HepG2 (cell line): ENCODE measurements around the gene SSBP2. TPM values are rescaled to one million over a fixed set of nuclear protein-coding genes. Genes with fewer than 3 reads are reported as not detected.

ENCODE experiments used
- ATAC-seq: fragments of 200-7000 bp; cut with Tn5 transposase; 3 replicates; pipeline ENCODE4 v1.9.1; 2020; ENCODE audit warnings: mild to moderate bottlenecking, moderate library complexity
- BruUV-seq: library from RNA; stranded (reverse); fragments of 400-500 nt; replicated peaks from 2 replicates; lab custom pipeline; 2021; lab: Mats Ljungman, UMichigan
- CTCF ChIA-PET: fragments of 300-600 bp; formaldehyde crosslinking; extraction: SDS; loops from one replicate; lab custom pipeline; 2021; ENCODE audit warnings: low total read pairs, inconsistent platforms, low intra/inter-chr PET ratio; lab: Yijun Ruan, JAX
- POLR2A ChIA-PET: fragments of 350-600 bp; sonication (Branson Sonifier 250); formaldehyde crosslinking; loops from one replicate; lab custom pipeline; 2020; ENCODE audit warnings: antibody characterized with exemption, inconsistent platforms; lab: Yijun Ruan, JAX
- DNase-seq: peaks from one replicate; pipeline ENCODE4 v3.0.0-alpha.2; 2015; ENCODE audit warnings: low spot score
- FAIRE-seq: peaks from 3 replicates; lab custom pipeline; 2011; peaks lifted over from hg19 to GRCh38; lab: Jason Lieb, UNC
- H2AFZ ChIP-seq: one replicate; pipeline ENCODE4 v1.6.1; 2011; ENCODE audit warnings: low read length, inconsistent platforms
- H3K27ac ChIP-seq: fragments of 300-600 bp; 3 replicates; pipeline ENCODE4 v1.8.0; 2011; ENCODE audit warnings: mixed run types, mild to moderate bottlenecking, mixed read lengths, low read length, inconsistent platforms; ENCODE audit not compliant: insufficient read depth; ENCODE audit errors: extremely low read length
- H3K27me3 ChIP-seq, 2 experiments: fragments of 200-600 bp in 1 of 2; 2 replicates in 1 of 2; 3 replicates in 1 of 2; pipeline versions ENCODE4 v1.6.0 to v1.8.0; 2011; ENCODE audit warnings: low read length in 2 of 2, mild to moderate bottlenecking in 2 of 2, moderate library complexity in 2 of 2, inconsistent platforms in 1 of 2; ENCODE audit not compliant: insufficient read depth in 2 of 2, control insufficient read depth in 1 of 2
- H3K36me3 ChIP-seq, 2 experiments: fragments of 200-600 bp in 1 of 2; replicated peaks in 1 of 2; 2 replicates in 1 of 2; 3 replicates in 1 of 2; pipeline versions ENCODE4 v1.5.1 to v1.8.0; 2011; ENCODE audit warnings: low read length in 2 of 2, inconsistent platforms in 1 of 2; ENCODE audit not compliant: insufficient read depth in 2 of 2, control insufficient read depth in 1 of 2
- H3K4me1 ChIP-seq: 2 replicates; pipeline ENCODE4 v1.5.1; 2012; ENCODE audit warnings: low read length, inconsistent platforms; ENCODE audit not compliant: insufficient read depth
- H3K4me2 ChIP-seq: 2 replicates; pipeline ENCODE4 v1.6.0; 2011; ENCODE audit warnings: low read depth, low read length, inconsistent platforms
- H3K4me3 ChIP-seq, 3 experiments: fragments of 200-600 bp in 1 of 3; sonication (generic), shearing (Covaris generic) in 1 of 3; replicated peaks in 1 of 3; 2 replicates each; pipeline ENCODE4 v1.5.1; 2011 to 2016; ENCODE audit warnings: low read length in 3 of 3, inconsistent platforms in 2 of 3, low read depth in 2 of 3, mild to moderate bottlenecking in 2 of 3, control low read depth in 1 of 3, mixed read lengths in 1 of 3; ENCODE audit not compliant: insufficient read depth in 1 of 3
- H3K79me2 ChIP-seq: one replicate; pipeline ENCODE4 v1.6.1; 2011; ENCODE audit warnings: low read length, inconsistent platforms; ENCODE audit not compliant: insufficient read depth
- H3K9ac ChIP-seq: 2 replicates; pipeline ENCODE4 v1.6.0; 2011; ENCODE audit warnings: mild to moderate bottlenecking, low read depth, low read length, inconsistent platforms; ENCODE audit not compliant: insufficient read depth
- H3K9me3 ChIP-seq: 2 replicates; pipeline ENCODE4 v1.5.1; 2012; ENCODE audit warnings: mild to moderate bottlenecking, low read length
- H4K20me1 ChIP-seq: 2 replicates; pipeline ENCODE4 v1.6.0; 2011; ENCODE audit warnings: inconsistent platforms, mild to moderate bottlenecking, low read length, moderate library complexity; ENCODE audit not compliant: insufficient read depth
- MATR3 ChIP-seq: sonication (generic); formaldehyde crosslinking; IDR thresholded peaks from 2 replicates; pipeline ENCODE4 v1.4.0; 2020; ENCODE audit warnings: missing genetic modification reagents
- POLR2G ChIP-seq: fragments of 200-400 bp; formaldehyde crosslinking; IDR thresholded peaks from 2 replicates; pipeline ENCODE4 v1.6.1; 2018; ENCODE audit warnings: mild to moderate bottlenecking, low read depth, low read length, moderate library complexity
- RFX1 ChIP-seq: fragments of 450-650 bp; IDR thresholded peaks from 2 replicates; pipeline ENCODE4 v1.6.1; 2017
- SIX1 ChIP-seq: sonication (generic); formaldehyde crosslinking; IDR thresholded peaks from 2 replicates; pipeline ENCODE4 v1.4.0; 2020; ENCODE audit warnings: missing genetic modification reagents, borderline replicate concordance
- SYNCRIP ChIP-seq: fragments of 200-400 bp; formaldehyde crosslinking; IDR thresholded peaks from 2 replicates; pipeline ENCODE4 v1.6.1; 2018; ENCODE audit warnings: mild to moderate bottlenecking, low read depth, low read length; ENCODE audit not compliant: insufficient read depth
- ZKSCAN1 ChIP-seq: fragments of 150-350 bp; IDR thresholded peaks from 2 replicates; pipeline ENCODE4 v1.6.1; 2014; ENCODE audit warnings: low read length
- ZNF33A ChIP-seq: sonication (generic); formaldehyde crosslinking; IDR thresholded peaks from 2 replicates; pipeline ENCODE4 v1.5.1; 2020; ENCODE audit warnings: missing genetic modification reagents, mild to moderate bottlenecking, moderate library complexity, borderline replicate concordance
- ZNF350 ChIP-seq: sonication (generic); formaldehyde crosslinking; IDR thresholded peaks from 2 replicates; pipeline ENCODE4 v1.4.0; 2020; ENCODE audit warnings: mild to moderate bottlenecking, low read depth, missing genetic modification reagents, borderline replicate concordance
- WGBS: methylation state at CpG from one replicate; pipeline ENCODE4 v1.1.6; 2017; ENCODE audit warnings: low lambda C conversion rate; 5-methylcytosine and 5-hydroxymethylcytosine counted together
- in situ Hi-C: cut with HindIII; loops from 2 replicates; pipeline ENCODE4 v1.10.0; 2017; ENCODE audit warnings: low pct_unique_long_range_greater_than_20kb; ENCODE audit not compliant: extremely low pct_ligation_motif_present
- intact Hi-C: fragments of 100-400 bp; cut with micrococcal nuclease; formaldehyde crosslinking; loops from one replicate; pipeline ENCODE4 v1.10.0; 2022; ENCODE audit not compliant: unreplicated experiment
- polyA plus RNA-seq, 8 experiments: library from polyadenylated mRNA; depleted of rRNA in 3 of 8; stranded (reverse) in 7 of 8; unstranded in 1 of 8; fragments of >200 nt; fragmentation: Illumina TruSeq in 4 of 8; extraction: Trizol in 4 of 8; gene quantifications; 2 replicates each; pipeline versions ENCODE4 v1.2.1 to v1.2.3, GENCODE V29; 2011 to 2016; ENCODE audit warnings: low read depth in 4 of 8, missing spikeins in 1 of 8, mixed read lengths in 1 of 8; ENCODE audit not compliant: insufficient read depth in 1 of 8
- total RNA-seq, 5 experiments: library from RNA; depleted of rRNA; stranded (reverse); fragments of >200 nt; fragmentation: Illumina TruSeq; extraction: Trizol; gene quantifications; 2 replicates each; pipeline ENCODE4 v1.2.3, GENCODE V29; 2016; ENCODE audit warnings: low read depth in 1 of 5

The SSBP2 gene
- total and polyA plus RNA-seq, 2 of the 13 experiments (the other 11 are each of a cell fraction or from before 2014, with no cell fraction given): 0.16 TPM; not detected in 1

GRCh38 chr5:81774374-81774773 is 23.5 kb upstream of the SSBP2 start:
- Histone ChIP-seq H3K79me2 (no peaks in the 10 kb centered on the region), H3K4me3 (no peak overlapping the region), H3K4me2 (no peak overlapping the region), H4K20me1 (no peaks in the 10 kb centered on the region), H3K36me3 (no peaks in the 10 kb centered on the region), H3K27ac (no peak overlapping the region), H2AFZ (no peak overlapping the region), H3K9ac (no peak overlapping the region), H3K4me1 (peaks cover 6% of the 10 kb centered on the region; the same call in 1 of the 2 replicates), H3K9me3 (no peaks in the 10 kb centered on the region), H3K27me3 (no peaks in the 10 kb centered on the region)
- no peak for TF ChIP-seq SYNCRIP
- no peak for TF ChIP-seq ZKSCAN1
- 55% methylated on average over 2 of the region's 2 CpGs for WGBS
- no TSS peak for BruUV-seq
- DNase-seq (no peak), FAIRE-seq (no peak), ATAC-seq (no peak)
- in situ Hi-C loops: no loop called here
- POLR2A ChIA-PET: no interaction called here
- CTCF ChIA-PET: no interaction called here
- intact Hi-C loops: no loop called here

GRCh38 chr5:81773574-81773973 is 22.7 kb upstream of the SSBP2 start:
- intact Hi-C loops (no loop called here), in situ Hi-C loops (no loop called here)
- no peaks in the 10 kb centered on the region for H3K79me2 ChIP-seq
- BruUV-seq: no TSS peak
- ATAC-seq (no peak), DNase-seq (no peak), FAIRE-seq (no peak)
- ChIA-PET POLR2A (no interaction called here), CTCF (no interaction called here)
- no peak overlapping the region for H2AFZ ChIP-seq
- H3K9ac ChIP-seq: no peak overlapping the region
- no peaks in the 10 kb centered on the region for H3K36me3 ChIP-seq
- H3K9me3 ChIP-seq: no peaks in the 10 kb centered on the region
- no peak overlapping the region for H3K4me3 ChIP-seq
- H4K20me1 ChIP-seq: no peaks in the 10 kb centered on the region
- no peak overlapping the region for H3K27ac ChIP-seq
- H3K4me2 ChIP-seq: no peak overlapping the region
- WGBS: 25% methylated on average over 7 of the region's 7 CpGs
- peaks cover 4% of the 10 kb centered on the region; the same call in 1 of the 2 replicates for H3K4me1 ChIP-seq
- no peaks in the 10 kb centered on the region for H3K27me3 ChIP-seq
- TF ChIP-seq POLR2G (no peak), ZNF350 (no peak), SIX1 (CRISPR knock-in tag) (no peak), RFX1 (no peak), MATR3 (CRISPR knock-in tag) (no peak), ZNF33A (CRISPR knock-in tag) (no peak)
